ENCODE results near the gene C22orf15. TPM values are rescaled to one million over a fixed set of nuclear protein-coding genes. Genes with fewer than 3 reads are reported as not detected.

The C22orf15 gene
- total RNA-seq, 1 donor = 0.72 TPM

- no peak for TF ChIP-seq CTCF (IDR thresholded peaks at IDR 0.05; ENCODE audit: extremely low read depth, low read depth, low read length)
- Histone ChIP-seq H3K9me3 (ENCODE audit: low read depth, low read length) (no peaks in the 10 kb centered on the region), H2AFZ (ENCODE audit: low read length) (no peak overlapping the region), H4K20me1 (ENCODE audit: insufficient read depth, low read length) (peaks cover 5% of the 10 kb centered on the region), H3K4me3 (ENCODE audit: insufficient read depth, low read length) (no peak overlapping the region), H3K4me2 (ENCODE audit: insufficient read depth, low read length) (no peak overlapping the region), H3K4me1 (ENCODE audit: insufficient read depth, low read length) (peaks cover 17% of the 10 kb centered on the region), H3K27ac (ENCODE audit: low read depth, low read length) (no peak overlapping the region), H3K36me3 (ENCODE audit: insufficient read depth, low read length) (no peaks in the 10 kb centered on the region), H3K27me3 (ENCODE audit: insufficient read depth, low read length) (no peaks in the 10 kb centered on the region), H3K79me2 (ENCODE audit: insufficient read depth, low read length) (no peaks in the 10 kb centered on the region)
- DNase-seq (ENCODE audit: insufficient read length, low spot score, missing footprints) = no peak
Observed at GRCh38 chr22:23763954-23764353, 1.2 kb downstream of the C22orf15 start.

- Histone ChIP-seq H3K4me3 (ENCODE audit: insufficient read depth, low read length) (no peak overlapping the region), H3K79me2 (ENCODE audit: insufficient read depth, low read length) (no peaks in the 10 kb centered on the region), H3K9me3 (ENCODE audit: low read depth, low read length) (no peaks in the 10 kb centered on the region), H3K27me3 (ENCODE audit: insufficient read depth, low read length) (no peaks in the 10 kb centered on the region), H3K4me2 (ENCODE audit: insufficient read depth, low read length) (no peak overlapping the region), H2AFZ (ENCODE audit: low read length) (no peak overlapping the region), H3K27ac (ENCODE audit: low read depth, low read length) (no peak overlapping the region), H3K4me1 (ENCODE audit: insufficient read depth, low read length) (peaks cover 17% of the 10 kb centered on the region), H4K20me1 (ENCODE audit: insufficient read depth, low read length) (peaks cover 5% of the 10 kb centered on the region), H3K36me3 (ENCODE audit: insufficient read depth, low read length) (no peaks in the 10 kb centered on the region)
- peak; percentile 69 for DNase-seq (ENCODE audit: insufficient read length, low spot score, missing footprints)
- no peak for TF ChIP-seq CTCF (IDR thresholded peaks at IDR 0.05; ENCODE audit: extremely low read depth, low read depth, low read length)
Observed at GRCh38 chr22:23764899-23765881, 2.4 kb downstream of the C22orf15 start.

- H2AFZ ChIP-seq (ENCODE audit: low read length) = peak overlapping the region; percentile 98
Observed at GRCh38 chr22:23767303-23767672, 4.5 kb downstream of the C22orf15 start.

More at GRCh38 chr22:23767303-23767672, 4.5 kb downstream of the C22orf15 start:
- no peaks in the 10 kb centered on the region for H3K9me3 ChIP-seq (ENCODE audit: low read depth, low read length)
- peaks cover 18% of the 10 kb centered on the region for H3K4me1 ChIP-seq (ENCODE audit: insufficient read depth, low read length)
- H3K4me2 ChIP-seq (ENCODE audit: insufficient read depth, low read length) = peak overlapping the region; percentile 98
- no peak for DNase-seq (ENCODE audit: insufficient read length, low spot score, missing footprints)
- TF ChIP-seq CTCF (IDR thresholded peaks at IDR 0.05; ENCODE audit: extremely low read depth, low read depth, low read length) = no peak
- H4K20me1 ChIP-seq (ENCODE audit: insufficient read depth, low read length) = peaks cover 5% of the 10 kb centered on the region
- H3K27ac ChIP-seq (ENCODE audit: low read depth, low read length) = no peak overlapping the region
- peak overlapping the region; percentile 87 for H3K4me3 ChIP-seq (ENCODE audit: insufficient read depth, low read length)
- H3K79me2 ChIP-seq (ENCODE audit: insufficient read depth, low read length) = no peaks in the 10 kb centered on the region
- H3K27me3 ChIP-seq (ENCODE audit: insufficient read depth, low read length) = no peaks in the 10 kb centered on the region
- no peaks in the 10 kb centered on the region for H3K36me3 ChIP-seq (ENCODE audit: insufficient read depth, low read length)

All from osteoblast (primary cell).